Left hindlimb (tissue), 1 donor: ENCODE data around the gene ASMT.
"Not testable (repeated sequence)": the region's sequence is repeated elsewhere in the genome, so short reads cannot be mapped to it uniquely, and the experiment has no call there.

Experiments used
- DNase-seq: peaks from one replicate; pipeline ENCODE4 v3.0.0-alpha.2; 2018

Gene ASMT

GRCh38 chrX:1652011-1652811 is 37.4 kb downstream of the ASMT start:
- not testable (repeated sequence) for DNase-seq

- DNase-seq = no peak
Measured at GRCh38 chrX:1656379-1656778, 41.5 kb downstream of the ASMT start.

- DNase-seq = no peak
Measured at GRCh38 chrX:1657367-1658070, 42.7 kb downstream of the ASMT start.

GRCh38 chrX:1658071-1658491 is 43.2 kb downstream of the ASMT start:
- no peak for DNase-seq

- DNase-seq = no peak
Measured at GRCh38 chrX:1659664-1660461, 45.0 kb downstream of the ASMT start.

GRCh38 chrX:1661048-1661921 is 46.4 kb downstream of the ASMT start:
- DNase-seq = no peak

- DNase-seq = no peak
Measured at GRCh38 chrX:1661922-1662221, 47.0 kb downstream of the ASMT start.

GRCh38 chrX:1667566-1667965 is 52.7 kb downstream of the ASMT start:
- DNase-seq = no peak

GRCh38 chrX:1673337-1673736 is 58.5 kb downstream of the ASMT start:
- DNase-seq = no peak

GRCh38 chrX:1676866-1677265 is 62.0 kb downstream of the ASMT start:
- no peak for DNase-seq

GRCh38 chrX:1679238-1679637 is 64.4 kb downstream of the ASMT start:
- DNase-seq = no peak

- DNase-seq = no peak
Measured at GRCh38 chrX:1681439-1681838, 66.6 kb downstream of the ASMT start.

- DNase-seq = not testable (repeated sequence)
Measured at GRCh38 chrX:1681856-1682255, 67.0 kb downstream of the ASMT start.

- not testable (repeated sequence) for DNase-seq
Measured at GRCh38 chrX:1682501-1682900, 67.6 kb downstream of the ASMT start.

GRCh38 chrX:1684883-1685282 is 70.0 kb downstream of the ASMT start:
- not testable (repeated sequence) for DNase-seq

GRCh38 chrX:1685444-1685880 is 70.6 kb downstream of the ASMT start:
- DNase-seq = not testable (repeated sequence)

- DNase-seq = no peak
Measured at GRCh38 chrX:1686642-1687041, 71.8 kb downstream of the ASMT start.
